CD4-positive, alpha-beta T cell (primary cell): ENCODE measurements around the gene TMEM150B. TPM values are rescaled to one million over a fixed set of nuclear protein-coding genes. Genes with fewer than 3 reads are reported as not detected.

Source experiments
- ATAC-seq: fragments of 200-7000 bp; cut with Tn5 transposase; one replicate; pipeline ENCODE4 v1.10.0; 2022; ENCODE audit warnings: mild to moderate bottlenecking; ENCODE audit not compliant: poor library complexity
- CTCF ChIA-PET: fragments of 350-600 bp; sonication (Branson Sonifier 250); formaldehyde crosslinking; loops from one replicate; lab custom pipeline; 2021; ENCODE audit warnings: antibody characterized with exemption, inconsistent platforms; lab: Charles Lee
- POLR2A ChIA-PET: fragments of 350-600 bp; sonication (Branson Sonifier 250); formaldehyde crosslinking; loops from one replicate; lab custom pipeline; 2021; ENCODE audit warnings: antibody characterized with exemption, inconsistent platforms; lab: Charles Lee
- DNase-seq, 14 experiments: peaks; one replicate each; pipeline ENCODE4 v3.0.0-alpha.2; 2013 to 2020; ENCODE audit warnings: mixed read lengths in 2 of 14
- H3K27ac ChIP-seq, 2 donors: one replicate each; pipeline versions ENCODE4 v1.5.1 to v1.7.0; 2013; ENCODE audit warnings: low read length in 2 of 2, low read depth in 1 of 2, mild to moderate bottlenecking in 1 of 2
- H3K27me3 ChIP-seq, 2 experiments: 1 replicate in 1 of 2; 2 replicates in 1 of 2; pipeline versions ENCODE4 v1.6.1 to v1.7.0; 2013; ENCODE audit warnings: low read length in 2 of 2, control low read depth in 1 of 2, mild to moderate bottlenecking in 1 of 2, moderate library complexity in 1 of 2; ENCODE audit not compliant: insufficient read depth in 2 of 2, control insufficient read depth in 1 of 2
- H3K36me3 ChIP-seq: one replicate; pipeline ENCODE4 v1.6.1; 2013; ENCODE audit warnings: low read length, control low read depth; ENCODE audit not compliant: insufficient read depth
- H3K4me1 ChIP-seq: one replicate; pipeline ENCODE4 v1.6.1; 2013; ENCODE audit warnings: low read length, control low read depth; ENCODE audit not compliant: insufficient read depth
- H3K4me3 ChIP-seq: one replicate; pipeline ENCODE4 v1.5.1; 2013; ENCODE audit warnings: mild to moderate bottlenecking, low read length, moderate library complexity
- H3K9me3 ChIP-seq, 2 experiments: 1 replicate in 1 of 2; 2 replicates in 1 of 2; pipeline versions ENCODE4 v1.6.1 to v1.7.0; 2013; ENCODE audit warnings: low read length in 2 of 2, mild to moderate bottlenecking in 2 of 2, control low read depth in 1 of 2, moderate library complexity in 1 of 2; ENCODE audit not compliant: control insufficient read depth in 1 of 2, insufficient read depth in 1 of 2
- H3K27ac Mint-ChIP-seq: one replicate; pipeline ENCODE4 v1.8.0; 2020; ENCODE audit warnings: mixed read lengths
- H3K27me3 Mint-ChIP-seq: one replicate; pipeline ENCODE4 v1.8.0; 2021; ENCODE audit warnings: mixed read lengths
- H3K36me3 Mint-ChIP-seq: one replicate; pipeline ENCODE4 v1.8.0; 2021; ENCODE audit warnings: low read depth, mixed read lengths
- H3K4me1 Mint-ChIP-seq: one replicate; pipeline ENCODE4 v1.8.0; 2021; ENCODE audit warnings: low read depth, mixed read lengths
- H3K4me3 Mint-ChIP-seq: one replicate; pipeline ENCODE4 v1.8.0; 2020; ENCODE audit warnings: mild to moderate bottlenecking, mixed read lengths
- H3K9me3 Mint-ChIP-seq: one replicate; pipeline ENCODE4 v1.8.0; 2020; ENCODE audit warnings: mixed read lengths
- intact Hi-C, 2 experiments: fragments of 100-400 bp; cut with DNase I in 1 of 2; cut with micrococcal nuclease in 1 of 2; formaldehyde crosslinking; loops; one replicate each; pipeline versions ENCODE4 v1.15.1 to v1.9.0; 2023 to 2025; cut with DNase I, micrococcal nuclease
- total RNA-seq, 174 experiments: library from RNA in 2 of 174; stranded (reverse) in 2 of 174; gene quantifications; one replicate each; pipeline ENCODE4 v1.2.3 and lab custom pipeline; 2021 to 2026
- TF ChIP-seq, protein P1 (sequence below): fragments of 200-600 bp; IDR thresholded peaks from one replicate; pipeline ENCODE4 v1.8.0; 2022; ENCODE audit warnings: antibody characterized with exemption, mild to moderate bottlenecking

TMEM150B gene
- total RNA-seq, 2 experiments from 2014 or later, result not detected

DNA sequence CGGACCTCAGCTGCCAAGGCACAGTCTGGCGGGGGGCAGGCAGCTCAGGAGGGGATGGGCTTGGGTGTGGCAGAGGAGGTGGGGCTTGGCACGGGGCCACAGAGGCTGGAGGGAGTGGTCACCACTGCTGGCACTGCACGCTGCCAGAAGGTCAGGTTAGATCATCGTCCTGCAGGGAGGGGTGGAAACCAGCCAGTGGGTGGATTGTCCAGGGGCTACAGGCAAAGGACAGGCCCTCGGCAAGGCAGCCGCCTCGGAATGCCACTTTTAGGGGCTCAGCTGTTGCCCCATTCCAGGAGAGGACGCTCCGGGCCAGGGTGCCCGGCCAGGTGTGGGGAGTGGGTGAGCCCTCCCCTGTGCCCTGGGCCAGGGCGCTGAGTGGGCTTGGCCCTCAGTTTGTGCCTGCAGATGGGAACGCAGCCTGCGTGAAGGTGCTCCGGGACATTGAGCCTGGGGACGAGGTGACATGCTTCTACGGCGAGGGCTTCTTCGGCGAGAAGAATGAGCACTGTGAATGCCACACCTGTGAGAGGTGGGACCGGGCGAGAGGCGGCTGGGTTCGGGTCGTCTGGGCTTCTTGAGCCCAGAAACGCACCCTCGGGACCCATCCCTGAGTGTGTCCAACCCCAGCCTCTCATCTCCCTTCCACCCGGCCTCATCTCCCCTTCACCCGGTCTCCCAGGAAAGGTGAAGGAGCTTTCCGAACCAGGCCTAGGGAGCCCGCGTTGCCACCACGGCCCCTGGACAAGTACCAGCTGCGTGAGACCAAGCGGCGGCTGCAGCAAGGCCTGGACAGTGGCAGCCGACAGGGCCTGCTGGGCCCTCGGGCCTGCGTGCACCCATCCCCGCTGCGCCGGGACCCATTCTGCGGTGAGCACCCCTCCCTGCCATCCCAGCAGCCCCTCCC is 20.9 kb upstream of the TMEM150B start:
- H3K27ac Mint-ChIP-seq, result no peak overlapping the region
- peaks cover under 1 to 3% of the 10 kb centered on the region in 2 experiments for H3K27me3 ChIP-seq
- no peak overlapping the region for H3K4me3 ChIP-seq
- H3K9me3 ChIP-seq, result peaks cover 0 to 3% of the 10 kb centered on the region in 2 experiments
- peaks cover 15% of the 10 kb centered on the region for H3K36me3 Mint-ChIP-seq
- peaks cover 6% of the 10 kb centered on the region for H3K27me3 Mint-ChIP-seq
- DNase-seq (no peak), ATAC-seq (no peak)
- peaks cover 8% of the 10 kb centered on the region for H3K36me3 ChIP-seq
- intact Hi-C loops, result no loop called here
- CTCF ChIA-PET, result no interaction called here
- H3K4me1 ChIP-seq, result peaks cover 7% of the 10 kb centered on the region
- H3K9me3 Mint-ChIP-seq, result no peaks in the 10 kb centered on the region
- peaks cover under 1% of the 10 kb centered on the region for H3K4me1 Mint-ChIP-seq
- TF ChIP-seq, protein P1, sequence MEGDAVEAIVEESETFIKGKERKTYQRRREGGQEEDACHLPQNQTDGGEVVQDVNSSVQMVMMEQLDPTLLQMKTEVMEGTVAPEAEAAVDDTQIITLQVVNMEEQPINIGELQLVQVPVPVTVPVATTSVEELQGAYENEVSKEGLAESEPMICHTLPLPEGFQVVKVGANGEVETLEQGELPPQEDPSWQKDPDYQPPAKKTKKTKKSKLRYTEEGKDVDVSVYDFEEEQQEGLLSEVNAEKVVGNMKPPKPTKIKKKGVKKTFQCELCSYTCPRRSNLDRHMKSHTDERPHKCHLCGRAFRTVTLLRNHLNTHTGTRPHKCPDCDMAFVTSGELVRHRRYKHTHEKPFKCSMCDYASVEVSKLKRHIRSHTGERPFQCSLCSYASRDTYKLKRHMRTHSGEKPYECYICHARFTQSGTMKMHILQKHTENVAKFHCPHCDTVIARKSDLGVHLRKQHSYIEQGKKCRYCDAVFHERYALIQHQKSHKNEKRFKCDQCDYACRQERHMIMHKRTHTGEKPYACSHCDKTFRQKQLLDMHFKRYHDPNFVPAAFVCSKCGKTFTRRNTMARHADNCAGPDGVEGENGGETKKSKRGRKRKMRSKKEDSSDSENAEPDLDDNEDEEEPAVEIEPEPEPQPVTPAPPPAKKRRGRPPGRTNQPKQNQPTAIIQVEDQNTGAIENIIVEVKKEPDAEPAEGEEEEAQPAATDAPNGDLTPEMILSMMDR, result no peak
- POLR2A ChIA-PET, result no interaction called here
- no peak overlapping the region for H3K4me3 Mint-ChIP-seq
- H3K27ac ChIP-seq, result no peak overlapping the region

DNA sequence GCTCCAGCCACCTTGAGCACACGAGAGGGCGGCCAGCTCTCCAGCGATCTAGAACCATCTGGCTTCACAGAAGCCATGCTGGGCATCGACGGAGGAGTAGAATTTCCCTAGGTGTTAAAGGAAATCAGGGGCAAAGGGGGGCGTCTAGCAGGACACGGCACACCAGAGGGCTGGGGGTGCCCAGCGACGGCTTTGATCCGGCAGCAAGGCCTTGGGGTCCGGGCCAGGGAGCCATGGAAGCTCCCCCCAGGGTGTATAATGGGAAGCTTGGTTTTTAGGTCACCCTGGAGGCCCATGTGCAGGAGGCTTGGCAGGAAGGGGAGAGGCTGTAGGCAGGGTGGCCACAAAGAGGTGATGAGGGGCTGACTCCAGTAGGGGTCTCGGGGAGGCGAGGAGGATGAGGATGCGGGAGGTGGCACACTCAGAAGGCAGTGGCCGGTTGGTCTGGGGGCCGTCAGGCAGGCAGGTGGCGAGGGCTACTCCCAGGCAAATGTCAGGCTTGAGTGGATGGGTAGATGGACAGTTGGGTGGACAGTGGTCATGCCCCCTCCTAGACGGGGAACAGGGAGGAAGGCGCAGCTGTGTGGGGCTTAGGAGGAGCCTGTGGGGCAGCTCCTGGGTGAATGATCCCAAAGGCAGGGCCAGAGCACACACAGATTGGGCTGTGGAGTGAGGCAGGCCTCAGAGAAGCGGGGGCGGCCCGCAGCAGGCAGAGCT is 20.1 kb upstream of the TMEM150B start:
- H3K9me3 ChIP-seq, result peaks cover 0 to 3% of the 10 kb centered on the region in 2 experiments
- peaks cover 15% of the 10 kb centered on the region for H3K4me1 ChIP-seq
- no peak for ATAC-seq
- no peak overlapping the region for H3K4me3 Mint-ChIP-seq
- peaks cover 15% of the 10 kb centered on the region for H3K36me3 Mint-ChIP-seq
- TF ChIP-seq, protein P1, result no peak
- ChIA-PET CTCF (no interaction called here), POLR2A (no interaction called here)
- H3K4me3 ChIP-seq, result no peak overlapping the region
- no peak overlapping the region for H3K27ac Mint-ChIP-seq
- H3K27me3 ChIP-seq, result peaks cover 0 to 4% of the 10 kb centered on the region in 2 experiments
- H3K4me1 Mint-ChIP-seq, result peaks cover 4% of the 10 kb centered on the region
- H3K27ac ChIP-seq, result no peak overlapping the region
- H3K27me3 Mint-ChIP-seq, result no peaks in the 10 kb centered on the region
- peaks cover 8% of the 10 kb centered on the region for H3K36me3 ChIP-seq
- intact Hi-C loops, result no loop called here
- no peaks in the 10 kb centered on the region for H3K9me3 Mint-ChIP-seq
- DNase-seq, result no peak

DNA sequence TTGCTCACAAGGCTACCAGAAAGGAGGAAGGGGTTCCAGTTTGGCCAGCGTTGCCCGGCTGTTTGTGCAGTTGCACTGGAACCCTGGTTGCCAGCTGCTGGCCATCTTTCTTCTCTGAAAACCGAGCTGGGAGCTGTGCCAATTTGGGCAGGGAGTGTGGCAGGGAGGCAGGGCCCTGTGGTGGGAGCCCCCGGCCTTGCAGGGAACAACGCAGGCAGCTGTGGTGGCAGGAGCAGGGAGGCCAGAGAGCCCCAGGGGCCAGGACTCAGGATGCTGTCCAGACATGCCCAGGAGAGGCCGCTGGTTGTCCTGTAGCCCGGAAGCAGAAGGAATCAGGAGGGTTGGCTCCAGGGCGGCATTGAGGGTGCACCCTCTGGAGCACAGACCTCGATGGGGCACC is 19.3 kb upstream of the TMEM150B start:
- H3K9me3 Mint-ChIP-seq, result no peaks in the 10 kb centered on the region
- no peak overlapping the region for H3K4me3 Mint-ChIP-seq
- DNase-seq (no peak), ATAC-seq (no peak)
- ChIA-PET POLR2A (no interaction called here), CTCF (interaction anchor here (0.7 kb wide), 1 partner anchor 89 kb away, joined by 4 read pairs; no protein-coding TSS in a partner anchor)
- H3K36me3 Mint-ChIP-seq, result peaks cover 20% of the 10 kb centered on the region
- Histone ChIP-seq H3K4me3 (no peak overlapping the region), H3K9me3 (peaks cover 0 to 3% of the 10 kb centered on the region in 2 experiments), H3K27me3 (peaks cover 0 to 4% of the 10 kb centered on the region in 2 experiments), H3K36me3 (peaks cover 8% of the 10 kb centered on the region), H3K27ac (no peak overlapping the region), H3K4me1 (peaks cover 19% of the 10 kb centered on the region)
- intact Hi-C loops, result no loop called here
- TF ChIP-seq, protein P1, result no peak
- H3K27me3 Mint-ChIP-seq, result no peaks in the 10 kb centered on the region
- H3K4me1 Mint-ChIP-seq, result peaks cover 9% of the 10 kb centered on the region
- H3K27ac Mint-ChIP-seq, result no peak overlapping the region
